Astrocyte of the spinal cord (primary cell): Measurements from ENCODE around the gene PRDM16.
A peak's percentile ranks its signal among the peaks of the same experiment; 100 is the strongest.

ENCODE experiments used
- DNase-seq: peaks from one replicate; pipeline ENCODE4 v3.0.0; 2011; ENCODE audit warnings: low read depth, low spot score
- H3K4me3 ChIP-seq: 2 replicates; pipeline ENCODE4 v1.5.1; 2011; ENCODE audit warnings: low read depth, mild to moderate bottlenecking, low read length, moderate library complexity
- in situ Hi-C: cut with HindIII; loops from 2 replicates; pipeline ENCODE4 v1.10.0; 2017; ENCODE audit warnings: low sequenced_read_pairs
- TF ChIP-seq, protein P1 (sequence below): IDR thresholded peaks from 2 replicates; pipeline ENCODE4 v1.5.1; 2012; ENCODE audit warnings: low read depth, mild to moderate bottlenecking, low read length, inconsistent platforms

Gene PRDM16

DNA sequence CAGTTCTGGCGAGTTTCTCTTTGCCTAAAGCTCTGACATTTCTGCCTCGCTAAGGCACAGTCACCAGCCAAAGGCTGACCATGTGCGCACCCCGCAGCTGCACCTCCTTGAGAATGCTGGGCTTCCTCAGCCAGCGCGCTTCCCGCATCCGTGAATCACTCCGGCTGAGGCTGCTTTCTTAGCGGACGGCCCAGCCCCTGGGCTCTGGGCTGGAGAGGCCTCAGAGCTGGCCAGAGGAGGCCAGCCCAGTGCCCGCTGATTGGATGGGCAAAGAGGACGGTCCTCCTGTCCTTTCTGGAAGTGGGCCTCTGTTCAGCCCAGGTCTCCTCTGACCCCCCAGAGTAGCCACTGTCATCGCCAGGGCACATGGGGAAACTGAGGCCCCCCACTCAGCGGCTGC is 56.1 kb downstream of the PRDM16 start:
- DNase-seq = peak; percentile 54
- TF ChIP-seq, protein P1, sequence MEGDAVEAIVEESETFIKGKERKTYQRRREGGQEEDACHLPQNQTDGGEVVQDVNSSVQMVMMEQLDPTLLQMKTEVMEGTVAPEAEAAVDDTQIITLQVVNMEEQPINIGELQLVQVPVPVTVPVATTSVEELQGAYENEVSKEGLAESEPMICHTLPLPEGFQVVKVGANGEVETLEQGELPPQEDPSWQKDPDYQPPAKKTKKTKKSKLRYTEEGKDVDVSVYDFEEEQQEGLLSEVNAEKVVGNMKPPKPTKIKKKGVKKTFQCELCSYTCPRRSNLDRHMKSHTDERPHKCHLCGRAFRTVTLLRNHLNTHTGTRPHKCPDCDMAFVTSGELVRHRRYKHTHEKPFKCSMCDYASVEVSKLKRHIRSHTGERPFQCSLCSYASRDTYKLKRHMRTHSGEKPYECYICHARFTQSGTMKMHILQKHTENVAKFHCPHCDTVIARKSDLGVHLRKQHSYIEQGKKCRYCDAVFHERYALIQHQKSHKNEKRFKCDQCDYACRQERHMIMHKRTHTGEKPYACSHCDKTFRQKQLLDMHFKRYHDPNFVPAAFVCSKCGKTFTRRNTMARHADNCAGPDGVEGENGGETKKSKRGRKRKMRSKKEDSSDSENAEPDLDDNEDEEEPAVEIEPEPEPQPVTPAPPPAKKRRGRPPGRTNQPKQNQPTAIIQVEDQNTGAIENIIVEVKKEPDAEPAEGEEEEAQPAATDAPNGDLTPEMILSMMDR = no peak
- in situ Hi-C loops = no loop called here
- no peak overlapping the region for H3K4me3 ChIP-seq

DNA sequence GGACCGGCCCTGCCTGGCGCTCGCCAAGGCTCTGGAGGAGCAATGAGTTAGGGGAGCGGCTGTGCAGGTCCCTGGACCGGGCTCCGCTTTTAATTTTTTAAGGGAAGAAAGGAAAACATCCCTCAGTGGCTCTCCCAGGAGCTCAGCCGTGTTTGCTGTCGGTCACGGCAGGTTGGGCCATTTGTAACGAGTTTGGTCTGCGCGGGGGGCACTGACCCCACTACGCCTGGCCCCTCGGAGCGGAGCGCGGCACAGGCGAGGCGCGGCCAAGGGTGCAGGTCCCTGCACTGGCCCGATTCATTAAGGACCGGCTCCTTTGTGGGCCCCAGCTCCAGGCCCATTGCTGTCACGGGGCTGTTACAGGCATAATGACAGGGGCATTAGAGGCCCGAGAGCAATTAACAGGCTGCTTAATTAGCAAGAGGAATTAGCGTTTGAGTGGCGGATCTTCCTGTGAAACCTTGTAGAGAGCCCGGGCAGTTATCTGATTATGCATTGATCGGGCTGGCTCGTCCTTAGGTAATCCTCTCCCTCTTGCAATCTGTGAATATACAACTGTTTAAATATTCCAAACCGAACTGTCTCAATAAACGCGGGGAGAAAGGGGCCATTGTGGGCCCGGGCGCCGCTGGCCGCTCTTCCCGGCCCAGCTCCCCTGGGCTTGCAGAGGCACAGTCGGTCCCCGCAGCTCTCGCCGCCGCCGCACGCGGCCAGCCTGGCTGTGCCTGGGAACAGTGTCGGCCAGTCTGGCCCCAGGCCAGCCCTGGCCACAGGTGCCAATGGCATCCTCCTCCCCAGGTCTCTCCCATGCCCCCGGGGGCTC is 56.8 kb downstream of the PRDM16 start:
- no peak for DNase-seq
- in situ Hi-C loops = no loop called here
- TF ChIP-seq, protein P1 = no peak
- H3K4me3 ChIP-seq = no peak overlapping the region

DNA sequence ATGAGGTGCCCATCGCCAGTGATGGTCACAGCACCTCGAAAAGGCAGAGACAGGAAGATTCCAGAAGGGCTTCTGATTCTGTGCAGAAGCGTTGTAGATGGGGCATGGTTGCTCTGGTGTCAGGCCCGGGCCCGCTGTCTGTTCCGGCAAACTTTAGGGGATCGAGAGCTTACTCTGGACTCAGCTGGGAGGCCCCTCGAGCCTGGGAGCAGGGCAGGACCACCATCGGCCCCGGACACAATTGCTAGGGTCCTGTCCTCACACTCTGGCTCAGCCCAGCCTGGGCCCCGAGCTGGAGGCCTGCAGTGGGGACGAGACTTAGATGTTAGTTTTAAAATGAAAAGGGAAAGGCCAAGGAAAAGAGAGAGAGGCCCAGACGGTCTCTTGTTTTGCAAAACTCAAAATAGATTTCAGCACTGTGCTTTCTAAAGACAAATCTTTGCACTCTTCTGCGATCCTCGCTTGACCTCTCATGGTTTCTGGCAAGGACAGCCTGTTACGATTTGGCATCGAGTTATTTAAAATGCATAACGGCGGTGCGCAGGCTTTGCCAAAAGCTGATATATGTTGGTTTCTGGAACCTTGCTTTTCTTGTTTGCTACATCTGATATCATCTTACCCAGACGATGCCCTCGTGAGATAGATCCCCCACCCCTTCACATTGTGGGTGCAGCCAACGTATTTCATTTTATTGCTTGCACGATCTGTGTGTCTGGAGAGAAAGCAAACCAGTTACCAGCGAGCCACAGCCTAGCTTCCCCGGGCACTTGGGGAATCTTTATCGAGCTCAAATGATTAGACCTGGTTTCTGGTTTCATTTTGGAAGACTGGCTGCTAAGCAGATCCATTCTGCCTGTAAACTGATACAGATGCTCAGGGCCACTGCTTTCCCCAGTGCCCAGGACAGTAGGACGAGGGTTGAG is 58.0 kb downstream of the PRDM16 start:
- no peak overlapping the region for H3K4me3 ChIP-seq
- DNase-seq = peak; percentile 9
- in situ Hi-C loops = no loop called here
- TF ChIP-seq, protein P1 = no peak

DNA sequence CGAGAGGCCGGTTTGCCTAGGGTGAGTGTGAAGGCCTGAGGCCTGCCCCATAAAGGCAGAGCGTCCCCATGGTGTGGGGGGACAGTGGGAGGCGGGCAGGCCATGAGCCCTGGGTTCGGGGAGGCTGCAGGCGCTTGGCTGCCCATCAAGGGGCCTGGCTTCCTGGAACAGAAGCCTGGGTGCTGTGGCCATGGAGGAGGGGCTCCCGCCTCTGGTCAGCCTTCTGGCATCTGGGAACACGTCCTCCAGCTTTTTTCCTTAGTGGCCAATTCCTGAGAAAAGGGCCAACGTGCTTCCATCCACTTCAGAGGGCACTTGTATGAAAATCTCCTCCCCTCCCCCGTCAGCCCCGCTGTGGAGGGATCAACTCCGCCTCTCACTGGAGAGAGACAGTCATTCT is 58.7 kb downstream of the PRDM16 start:
- no peak for DNase-seq
- in situ Hi-C loops = no loop called here
- H3K4me3 ChIP-seq = no peak overlapping the region
- TF ChIP-seq, protein P1 = no peak

DNA sequence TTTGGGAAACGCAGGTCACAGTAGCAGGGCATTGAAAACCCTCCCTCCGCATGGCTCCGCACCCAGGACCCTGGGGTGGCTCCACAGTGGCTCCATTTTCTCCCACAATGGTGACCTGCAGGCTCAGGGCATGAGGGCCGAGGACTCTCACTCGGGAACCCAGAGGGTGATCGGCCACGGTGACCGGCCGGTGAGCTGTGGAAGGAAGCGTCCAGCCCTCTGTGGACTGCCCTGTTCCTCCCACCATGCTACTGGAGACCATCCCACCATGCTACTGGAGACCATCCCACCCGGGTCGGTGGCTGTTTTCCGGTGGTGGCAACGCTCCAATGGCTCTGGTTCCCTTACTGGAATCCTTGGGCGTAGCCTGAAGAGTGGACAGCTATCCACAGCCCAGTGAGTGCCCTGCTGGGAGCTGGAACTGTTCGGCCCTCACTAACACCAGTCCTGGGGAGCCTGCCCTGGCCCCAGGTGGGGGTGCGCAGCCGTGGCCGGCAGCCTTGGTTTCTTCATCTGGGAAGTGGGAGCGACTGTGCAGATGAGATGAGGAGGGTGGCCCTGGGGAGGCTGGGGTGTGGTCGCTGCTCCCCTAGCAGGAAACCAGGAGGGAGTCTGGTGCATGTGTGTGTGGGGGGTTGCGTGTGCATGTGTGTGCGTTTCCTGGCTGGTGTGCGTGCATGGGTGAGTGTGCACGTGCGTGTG is 59.6 kb downstream of the PRDM16 start:
- H3K4me3 ChIP-seq = no peak overlapping the region
- DNase-seq = no peak
- in situ Hi-C loops = no loop called here
- TF ChIP-seq, protein P1 = no peak

DNA sequence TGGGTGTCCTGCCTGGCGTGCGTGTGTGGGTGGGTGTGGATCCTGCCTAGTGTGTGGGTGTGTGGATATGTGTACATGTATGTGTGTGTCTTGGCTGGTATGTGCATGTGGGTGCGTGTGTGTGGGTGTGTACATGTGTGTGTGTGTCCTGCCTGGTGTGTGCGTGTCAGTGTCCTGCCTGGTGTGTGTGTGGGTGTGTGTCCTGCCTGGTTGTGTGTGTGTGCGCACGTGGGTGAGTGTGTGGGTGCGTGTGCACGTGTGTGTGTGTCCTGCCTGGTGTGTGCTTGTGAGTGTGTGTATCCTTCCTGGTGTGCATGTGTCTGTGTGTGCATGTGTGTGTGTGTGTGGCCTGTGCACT is 60.1 kb downstream of the PRDM16 start:
- no peak for DNase-seq
- in situ Hi-C loops = no loop called here
- no peak overlapping the region for H3K4me3 ChIP-seq
- TF ChIP-seq, protein P1 = no peak
